Measurements from ENCODE around the gene SNX8. TPM values are rescaled to one million over a fixed set of nuclear protein-coding genes. Genes with fewer than 3 reads are reported as not detected.

The SNX8 gene
- total and polyA plus RNA-seq, 2 donors (not counting 3 experiments of a cell fraction or from before 2014, with no cell fraction given) = 24.5 to 50.3 TPM

GRCh38 chr7:2278026-2278425 lies 36.2 kb downstream of the SNX8 start:
- H3K4me3 ChIP-seq (replicated peaks in 1 of 3; ENCODE audit: insufficient read depth in 1 of 3, low read depth in 1 of 3, low read length in 3 of 3) = no peak overlapping the region
- H3K36me3 ChIP-seq (ENCODE audit: control insufficient read depth in 2 of 2, extremely low read depth in 1 of 2, insufficient read depth in 2 of 2, low read length in 2 of 2) = peaks cover 0 to 6% of the 10 kb centered on the region in 2 experiments
- no peak for DNase-seq (ENCODE audit: low read depth, low spot score)
- no peaks in the 10 kb centered on the region for H4K20me1 ChIP-seq (replicated peaks; ENCODE audit: control insufficient read depth, extremely low read depth, insufficient read depth, low read length)
- no peak overlapping the region for H3K9ac ChIP-seq (replicated peaks; ENCODE audit: extremely low read depth, insufficient read depth, low read length)
- H3K27ac ChIP-seq (ENCODE audit: insufficient read depth, low read depth, low read length) = no peak overlapping the region
- no peaks in the 10 kb centered on the region for H3K27me3 ChIP-seq (ENCODE audit: control insufficient read depth in 2 of 2, insufficient read depth in 2 of 2, low read length in 2 of 2)
- FAIRE-seq = no peak
- no peak overlapping the region for H3K4me2 ChIP-seq (ENCODE audit: insufficient read depth, low read length)
- no TSS peak for BruUV-seq (replicated peaks)
- dilution Hi-C loops (cut with MboI; ENCODE audit: extremely low pct_ligation_motif_present, low sequenced_read_pairs) = no loop called here
- no peaks in the 10 kb centered on the region for H3K9me1 ChIP-seq (replicated peaks; ENCODE audit: control insufficient read depth, extremely low read depth, insufficient read depth, low read length)
- intact Hi-C loops (cut with micrococcal nuclease) = no loop called here
- no peaks in the 10 kb centered on the region for H3K79me2 ChIP-seq (ENCODE audit: control insufficient read depth, insufficient read depth, low read length)
- ChIA-PET CTCF (no interaction called here), POLR2A (no interaction called here)
- TF ChIP-seq POLR2AphosphoS5 (IDR thresholded peaks at IDR 0.05; ENCODE audit: insufficient read depth, low read depth, low read length) (no peak), POLR2A (IDR thresholded peaks at IDR 0.05; ENCODE audit: low read depth, low read length) (no peak), FOS (IDR thresholded peaks at IDR 0.05; ENCODE audit: borderline replicate concordance, insufficient read depth, low read length) (no peak), EZH2 (IDR thresholded peaks at IDR 0.05; ENCODE audit: borderline replicate concordance, low read depth, low read length, severe bottlenecking) (no peak), JUN (IDR thresholded peaks at IDR 0.05; ENCODE audit: borderline replicate concordance, insufficient read depth, insufficient read length, low read depth) (no peak), MAX (IDR thresholded peaks at IDR 0.05; ENCODE audit: insufficient read depth, insufficient read length) (no peak), GATA2 (IDR thresholded peaks at IDR 0.05; ENCODE audit: insufficient read depth, insufficient read length, low read depth, low read length) (no peak)
- no peak overlapping the region for H2AFZ ChIP-seq (ENCODE audit: low read depth, low read length)
- no peaks in the 10 kb centered on the region for H3K9me3 ChIP-seq (replicated peaks; ENCODE audit: control insufficient read depth, insufficient read depth, low read length)
- H3K4me1 ChIP-seq (ENCODE audit: control insufficient read depth, extremely low read depth, insufficient read depth, low read length) = no peaks in the 10 kb centered on the region

- CTCF ChIA-PET = interaction anchor here (0.6 kb wide), 1 partner anchor 993 kb away, joined by 3 read pairs; no protein-coding TSS in a partner anchor
- DNase-seq (ENCODE audit: low read depth, low spot score) (no peak), FAIRE-seq (no peak)
- Histone ChIP-seq H3K27ac (ENCODE audit: insufficient read depth, low read depth, low read length) (no peak overlapping the region), H3K27me3 (ENCODE audit: control insufficient read depth in 2 of 2, insufficient read depth in 2 of 2, low read length in 2 of 2) (no peaks in the 10 kb centered on the region), H3K79me2 (ENCODE audit: control insufficient read depth, insufficient read depth, low read length) (no peaks in the 10 kb centered on the region), H3K4me1 (ENCODE audit: control insufficient read depth, extremely low read depth, insufficient read depth, low read length) (no peaks in the 10 kb centered on the region), H3K9ac (replicated peaks; ENCODE audit: extremely low read depth, insufficient read depth, low read length) (no peak overlapping the region), H3K4me3 (replicated peaks in 1 of 3; ENCODE audit: insufficient read depth in 1 of 3, low read depth in 1 of 3, low read length in 3 of 3) (no peak overlapping the region), H2AFZ (ENCODE audit: low read depth, low read length) (no peak overlapping the region), H3K9me3 (replicated peaks; ENCODE audit: control insufficient read depth, insufficient read depth, low read length) (no peaks in the 10 kb centered on the region), H3K4me2 (ENCODE audit: insufficient read depth, low read length) (no peak overlapping the region), H3K9me1 (replicated peaks; ENCODE audit: control insufficient read depth, extremely low read depth, insufficient read depth, low read length) (no peaks in the 10 kb centered on the region), H3K36me3 (ENCODE audit: control insufficient read depth in 2 of 2, extremely low read depth in 1 of 2, insufficient read depth in 2 of 2, low read length in 2 of 2) (peaks cover 0 to 6% of the 10 kb centered on the region in 2 experiments), H4K20me1 (replicated peaks; ENCODE audit: control insufficient read depth, extremely low read depth, insufficient read depth, low read length) (no peaks in the 10 kb centered on the region)
- no peak for TF ChIP-seq POLR2AphosphoS5 (IDR thresholded peaks at IDR 0.05; ENCODE audit: insufficient read depth, low read depth, low read length)
- no peak for TF ChIP-seq FOS (IDR thresholded peaks at IDR 0.05; ENCODE audit: borderline replicate concordance, insufficient read depth, low read length)
- TF ChIP-seq EZH2 (IDR thresholded peaks at IDR 0.05; ENCODE audit: borderline replicate concordance, low read depth, low read length, severe bottlenecking) = no peak
- POLR2A ChIA-PET = no interaction called here
- dilution Hi-C loops (cut with MboI; ENCODE audit: extremely low pct_ligation_motif_present, low sequenced_read_pairs) = no loop called here
- no TSS peak for BruUV-seq (replicated peaks)
- intact Hi-C loops (cut with micrococcal nuclease) = no loop called here
Measured at GRCh38 chr7:2276107-2276506, 38.1 kb downstream of the SNX8 start.

All from endothelial cell of umbilical vein (primary cell).